Measurements from ENCODE around the gene ZNF217. TPM values are rescaled to one million over a fixed set of nuclear protein-coding genes. Genes with fewer than 3 reads are reported as not detected.
"Not testable (repeated sequence)": the region's sequence is repeated elsewhere in the genome, so short reads cannot be mapped to it uniquely, and the experiment has no call there.

ZNF217 gene
- total and polyA plus RNA-seq, 7 experiments from 2014 or later = 17.3 to 104 (median 75.6) TPM

- peak overlapping the region; percentile 91 to 98 (median 97) for H3K27ac Mint-ChIP-seq
- no peaks in the 10 kb centered on the region for H3K9me3 Mint-ChIP-seq
- H3K36me3 Mint-ChIP-seq = no peaks in the 10 kb centered on the region
- peak overlapping the region; percentile 74 for H3K27ac ChIP-seq (ENCODE audit: low read depth, low read length)
- POLR2A ChIA-PET = interaction anchor here (0.6 to 5.0 kb wide), 21 partner anchors 9 to 294 kb away, joined by 3 to 74 read pairs (median 4); partner anchors contain the start of gene ZNF217
- no peak for ATAC-seq
- no peaks in the 10 kb centered on the region for H3K27me3 Mint-ChIP-seq
- H3K4me1 ChIP-seq (ENCODE audit: control insufficient read depth in 2 of 2, insufficient read depth in 2 of 2, low read length in 2 of 2) = peaks cover 31 to 32% of the 10 kb centered on the region in 2 donors
- CTCF ChIA-PET = interaction anchor here (0.7 to 2.6 kb wide), 6 partner anchors 13 to 1382 kb away, joined by 3 to 11 read pairs (median 6); no protein-coding TSS in a partner anchor
- intact Hi-C loops (cut with micrococcal nuclease) = loop anchor here (1.0 to 5.0 kb wide), 6 partner anchors 19 to 128 kb away; no protein-coding TSS in a partner anchor
- peak overlapping the region; percentile 56 for H3K4me3 ChIP-seq (ENCODE audit: low read length)
- H3K27me3 ChIP-seq (ENCODE audit: control insufficient read depth in 2 of 2, insufficient read depth in 2 of 2, low read length in 2 of 2) = no peaks in the 10 kb centered on the region
- peaks cover 17 to 51% (median 43%) of the 10 kb centered on the region in 7 donors for H3K4me1 Mint-ChIP-seq
- DNase-seq = no peak
- peak overlapping the region; percentile 78 to 92 (median 87) for H3K4me3 Mint-ChIP-seq
- no peaks in the 10 kb centered on the region for H3K36me3 ChIP-seq (ENCODE audit: control insufficient read depth in 2 of 3, insufficient read depth in 3 of 3, low read length in 3 of 3)
- no peaks in the 10 kb centered on the region for H3K9me3 ChIP-seq (ENCODE audit: control insufficient read depth in 2 of 3, low read length in 3 of 3)
Measured at GRCh38 chr20:53623134-53623453, 29.5 kb upstream of the ZNF217 start.

- Histone ChIP-seq H3K4me1 (ENCODE audit: control insufficient read depth in 2 of 2, insufficient read depth in 2 of 2, low read length in 2 of 2) (peaks cover 31 to 32% of the 10 kb centered on the region in 2 donors), H3K4me3 (ENCODE audit: low read length) (no peak overlapping the region), H3K27me3 (ENCODE audit: control insufficient read depth in 2 of 2, insufficient read depth in 2 of 2, low read length in 2 of 2) (no peaks in the 10 kb centered on the region), H3K36me3 (ENCODE audit: control insufficient read depth in 2 of 3, insufficient read depth in 3 of 3, low read length in 3 of 3) (no peaks in the 10 kb centered on the region), H3K9me3 (ENCODE audit: control insufficient read depth in 2 of 3, low read length in 3 of 3) (no peaks in the 10 kb centered on the region), H3K27ac (ENCODE audit: low read depth, low read length) (peak overlapping the region; percentile 74)
- H3K36me3 Mint-ChIP-seq = no peaks in the 10 kb centered on the region
- CTCF ChIA-PET = interaction anchor here (0.5 to 2.6 kb wide), 8 partner anchors 12 to 1382 kb away, joined by 3 to 11 read pairs (median 6); no protein-coding TSS in a partner anchor
- H3K27me3 Mint-ChIP-seq = no peaks in the 10 kb centered on the region
- peaks cover 17 to 47% (median 40%) of the 10 kb centered on the region in 7 donors for H3K4me1 Mint-ChIP-seq
- intact Hi-C loops (cut with micrococcal nuclease) = loop anchor here (1.0 to 5.0 kb wide), 8 partner anchors 13 to 250 kb away; no protein-coding TSS in a partner anchor
- H3K27ac Mint-ChIP-seq = peak overlapping the region; percentile 91 to 98 (median 97)
- DNase-seq = no peak
- POLR2A ChIA-PET = interaction anchor here (0.6 to 5.0 kb wide), 24 partner anchors 10 to 294 kb away, joined by 3 to 74 read pairs (median 4); partner anchors contain the start of gene ZNF217
- peak overlapping the region; percentile 14 to 92 (median 86) for H3K4me3 Mint-ChIP-seq
- ATAC-seq = peak; percentile 41
- H3K9me3 Mint-ChIP-seq = no peaks in the 10 kb centered on the region
Measured at GRCh38 chr20:53622247-53623133, 28.9 kb upstream of the ZNF217 start.

GRCh38 chr20:53621482-53622246 lies 28.0 kb upstream of the ZNF217 start:
- ChIA-PET POLR2A (interaction anchor here (0.6 to 5.0 kb wide), 18 partner anchors 11 to 296 kb away, joined by 3 to 74 read pairs (median 6); partner anchors contain the start of gene ZNF217), CTCF (interaction anchor here (1.0 to 2.6 kb wide), 6 partner anchors 12 to 294 kb away, joined by 4 to 11 read pairs (median 8); no protein-coding TSS in a partner anchor)
- Mint-ChIP-seq H3K27ac (peak overlapping the region; percentile 91 to 98 (median 97)), H3K4me3 (peak overlapping the region; percentile 12 to 87 (median 77)), H3K9me3 (no peaks in the 10 kb centered on the region), H3K4me1 (peaks cover 17 to 47% (median 40%) of the 10 kb centered on the region in 7 donors), H3K36me3 (no peaks in the 10 kb centered on the region), H3K27me3 (no peaks in the 10 kb centered on the region)
- Histone ChIP-seq H3K36me3 (ENCODE audit: control insufficient read depth in 2 of 3, insufficient read depth in 3 of 3, low read length in 3 of 3) (no peaks in the 10 kb centered on the region), H3K4me1 (ENCODE audit: control insufficient read depth in 2 of 2, insufficient read depth in 2 of 2, low read length in 2 of 2) (peaks cover 31 to 32% of the 10 kb centered on the region in 2 donors), H3K4me3 (ENCODE audit: low read length) (peak overlapping the region; percentile 33), H3K9me3 (ENCODE audit: control insufficient read depth in 2 of 3, low read length in 3 of 3) (no peaks in the 10 kb centered on the region), H3K27ac (ENCODE audit: low read depth, low read length) (peak overlapping the region; percentile 74), H3K27me3 (ENCODE audit: control insufficient read depth in 2 of 2, insufficient read depth in 2 of 2, low read length in 2 of 2) (no peaks in the 10 kb centered on the region)
- ATAC-seq = no peak
- peak in 2 of 9 donors; percentile 24 for DNase-seq
- intact Hi-C loops (cut with micrococcal nuclease) = loop anchor here (1.0 to 5.0 kb wide), 6 partner anchors 12 to 251 kb away; no protein-coding TSS in a partner anchor

- H3K36me3 Mint-ChIP-seq; H3K4me3 Mint-ChIP-seq; intact Hi-C loops (cut with micrococcal nuclease); H3K9me3 Mint-ChIP-seq; H3K27me3 ChIP-seq (ENCODE audit: control insufficient read depth in 2 of 2, insufficient read depth in 2 of 2, low read length in 2 of 2); H3K36me3 ChIP-seq (ENCODE audit: control insufficient read depth in 2 of 3, insufficient read depth in 3 of 3, low read length in 3 of 3); H3K9me3 ChIP-seq (ENCODE audit: control insufficient read depth in 2 of 3, low read length in 3 of 3); H3K27me3 Mint-ChIP-seq; H3K27ac ChIP-seq (ENCODE audit: low read depth, low read length); DNase-seq; H3K4me3 ChIP-seq (ENCODE audit: low read length); CTCF ChIA-PET; ATAC-seq; H3K27ac Mint-ChIP-seq: not testable (repeated sequence)
- H3K4me1 ChIP-seq (ENCODE audit: control insufficient read depth in 2 of 2, insufficient read depth in 2 of 2, low read length in 2 of 2) = peaks cover 27 to 31% of the 10 kb centered on the region in 2 donors
- H3K4me1 Mint-ChIP-seq = peaks cover 13 to 37% (median 34%) of the 10 kb centered on the region in 7 donors
- POLR2A ChIA-PET = interaction anchor here (0.7 to 1.6 kb wide), 3 partner anchors 9 to 166 kb away, joined by 3 to 7 read pairs (median 3); no protein-coding TSS in a partner anchor
Measured at GRCh38 chr20:53618490-53619000, 24.9 kb upstream of the ZNF217 start.

- no peaks in the 10 kb centered on the region for H3K9me3 Mint-ChIP-seq
- H3K36me3 Mint-ChIP-seq = no peaks in the 10 kb centered on the region
- intact Hi-C loops (cut with micrococcal nuclease) = no loop called here
- H3K27ac ChIP-seq (ENCODE audit: low read depth, low read length) = no peak overlapping the region
- H3K4me3 ChIP-seq (ENCODE audit: low read length) = no peak overlapping the region
- no peaks in the 10 kb centered on the region for H3K27me3 Mint-ChIP-seq
- H3K27me3 ChIP-seq (ENCODE audit: control insufficient read depth in 2 of 2, insufficient read depth in 2 of 2, low read length in 2 of 2) = no peaks in the 10 kb centered on the region
- H3K36me3 ChIP-seq (ENCODE audit: control insufficient read depth in 2 of 3, insufficient read depth in 3 of 3, low read length in 3 of 3) = no peaks in the 10 kb centered on the region
- POLR2A ChIA-PET = interaction anchor here (1.2 to 1.6 kb wide), 2 partner anchors 8 to 17 kb away, joined by 3 to 7 read pairs; no protein-coding TSS in a partner anchor
- DNase-seq = no peak
- H3K4me3 Mint-ChIP-seq = no peak overlapping the region
- ATAC-seq = no peak
- CTCF ChIA-PET = no interaction called here
- peaks cover 9 to 37% (median 31%) of the 10 kb centered on the region in 7 donors for H3K4me1 Mint-ChIP-seq
- peak overlapping the region in 2 of 9 donors; percentile 17 to 54 for H3K27ac Mint-ChIP-seq
- no peaks in the 10 kb centered on the region for H3K9me3 ChIP-seq (ENCODE audit: control insufficient read depth in 2 of 3, low read length in 3 of 3)
- peaks cover 21 to 25% of the 10 kb centered on the region in 2 donors for H3K4me1 ChIP-seq (ENCODE audit: control insufficient read depth in 2 of 2, insufficient read depth in 2 of 2, low read length in 2 of 2)
Measured at GRCh38 chr20:53617791-53618489, 24.3 kb upstream of the ZNF217 start.
